Spinal cord (tissue), 10 donors: ENCODE measurements around the gene ARID5B. TPM values are rescaled to one million over a fixed set of nuclear protein-coding genes. Genes with fewer than 3 reads are reported as not detected.
A peak's percentile ranks its signal among the peaks of the same experiment; 100 is the strongest.

Source experiments
- DNase-seq, 6 donors: peaks; one replicate each; pipeline versions ENCODE4 v3.0.0 to v3.0.0-alpha.2; 2013 to 2015; ENCODE audit warnings: low spot score in 6 of 6, low read depth in 4 of 6
- H3K27ac ChIP-seq: one replicate; pipeline ENCODE4 v1.5.1; 2013; ENCODE audit warnings: low read depth, low read length, control low read depth
- H3K27me3 ChIP-seq: one replicate; pipeline ENCODE4 v1.6.1; 2013; ENCODE audit warnings: low read length; ENCODE audit not compliant: control insufficient read depth, insufficient read depth
- H3K36me3 ChIP-seq: one replicate; pipeline ENCODE4 v1.6.1; 2013; ENCODE audit warnings: low read length; ENCODE audit not compliant: control insufficient read depth, insufficient read depth
- H3K4me1 ChIP-seq: one replicate; pipeline ENCODE4 v1.6.1; 2013; ENCODE audit warnings: low read length; ENCODE audit not compliant: control insufficient read depth, insufficient read depth
- H3K4me3 ChIP-seq: one replicate; pipeline ENCODE4 v1.5.1; 2013; ENCODE audit warnings: low read depth, low read length, control low read depth
- H3K9me3 ChIP-seq: one replicate; pipeline ENCODE4 v1.6.1; 2013; ENCODE audit warnings: low read length; ENCODE audit not compliant: control insufficient read depth, insufficient read depth
- WGBS: methylation state at CpG from one replicate; pipeline ENCODE4 v1.1.5; 2013; ENCODE audit warnings: missing lambda C conversion rate; ENCODE audit not compliant: insufficient coverage; 5-methylcytosine and 5-hydroxymethylcytosine counted together
- polyA plus RNA-seq, 2 donors: library from polyadenylated mRNA; unstranded; fragments of 120-200 nt; gene quantifications; one replicate each; pipeline ENCODE4 v1.2.1, GENCODE V29; 2013; ENCODE audit not compliant: insufficient read length in 2 of 2
- total RNA-seq, 2 donors: library from RNA; depleted of rRNA in 1 of 2; stranded (reverse); fragments of 120-200 nt in 1 of 2; fragments of >200 nt in 1 of 2; gene quantifications; one replicate each; pipeline versions ENCODE4 v1.2.3 to v1.2.4, GENCODE V29; 2013 to 2014
- donor health status: healthy.

Gene ARID5B
- total and polyA plus RNA-seq, 4 donors, result 9.3 to 26.4 (median 18.4) TPM

DNA sequence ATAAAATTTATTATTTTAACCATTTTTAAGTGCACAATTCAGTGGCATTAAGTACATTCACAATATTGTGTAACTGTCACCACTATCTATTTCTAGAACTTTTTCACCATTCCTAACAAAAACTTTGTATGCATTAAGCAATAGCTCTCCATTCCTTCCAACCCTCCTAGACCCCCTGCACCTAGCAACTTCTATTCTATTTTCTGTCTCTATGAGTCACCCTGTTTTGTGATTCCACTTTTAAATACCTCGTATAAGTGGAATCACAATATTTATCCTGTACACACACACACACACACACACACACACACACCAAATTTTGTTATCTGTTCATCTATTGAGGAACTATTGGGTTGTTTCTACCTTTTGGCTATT is 89.2 kb downstream of the ARID5B start:
- no peaks in the 10 kb centered on the region for H3K4me1 ChIP-seq
- H3K4me3 ChIP-seq, result no peak overlapping the region
- no peaks in the 10 kb centered on the region for H3K9me3 ChIP-seq
- DNase-seq, result no peak
- no peak overlapping the region for H3K27ac ChIP-seq
- H3K36me3 ChIP-seq, result no peaks in the 10 kb centered on the region
- WGBS, result no CpG with 5 or more reads among the region's 1 CpG
- H3K27me3 ChIP-seq, result no peaks in the 10 kb centered on the region

- DNase-seq, result no peak
- no peak overlapping the region for H3K27ac ChIP-seq
- no peaks in the 10 kb centered on the region for H3K4me1 ChIP-seq
Measured at GRCh38 chr10:61991166-61991565, 89.7 kb downstream of the ARID5B start.

DNA sequence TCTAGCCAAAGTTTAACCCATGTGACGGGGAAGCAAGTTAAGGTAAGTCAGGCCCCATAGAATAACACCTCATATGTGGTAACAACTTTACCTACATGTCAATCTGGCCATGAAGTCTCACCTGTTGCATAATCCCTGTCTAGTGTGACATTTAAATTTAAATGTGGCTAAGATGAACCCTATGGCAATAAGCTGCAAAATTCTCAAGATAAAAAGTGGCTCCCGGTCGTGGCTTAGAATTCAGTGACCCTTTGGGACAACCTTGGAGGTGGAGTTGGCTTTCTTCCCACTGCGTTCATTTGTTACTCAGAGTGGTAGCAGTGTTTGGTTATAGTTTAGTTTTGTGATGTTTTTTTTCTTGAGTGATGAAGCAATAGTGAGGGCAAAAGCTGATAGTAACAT is 90.6 kb downstream of the ARID5B start:
- DNase-seq, result no peak
- Histone ChIP-seq H3K36me3 (no peaks in the 10 kb centered on the region), H3K9me3 (no peaks in the 10 kb centered on the region), H3K27me3 (no peaks in the 10 kb centered on the region), H3K27ac (peak overlapping the region; percentile 63), H3K4me3 (no peak overlapping the region), H3K4me1 (no peaks in the 10 kb centered on the region)
- WGBS, result 54% methylated on average over 2 of the region's 4 CpGs

More at GRCh38 chr10:61991166-61991565, 89.7 kb downstream of the ARID5B start:
- no peak overlapping the region for H3K4me3 ChIP-seq
- no peaks in the 10 kb centered on the region for H3K27me3 ChIP-seq
- H3K9me3 ChIP-seq, result no peaks in the 10 kb centered on the region
- no peaks in the 10 kb centered on the region for H3K36me3 ChIP-seq

- Histone ChIP-seq H3K4me1 (no peaks in the 10 kb centered on the region), H3K9me3 (no peaks in the 10 kb centered on the region), H3K27me3 (no peaks in the 10 kb centered on the region), H3K27ac (peak overlapping the region; percentile 63), H3K36me3 (no peaks in the 10 kb centered on the region), H3K4me3 (no peak overlapping the region)
- DNase-seq, result peak in 2 of 6 donors; percentile 41 to 79
- no CpG with 5 or more reads among the region's 7 CpGs for WGBS
Measured at GRCh38 chr10:61992671-61993668, 91.5 kb downstream of the ARID5B start.

DNA sequence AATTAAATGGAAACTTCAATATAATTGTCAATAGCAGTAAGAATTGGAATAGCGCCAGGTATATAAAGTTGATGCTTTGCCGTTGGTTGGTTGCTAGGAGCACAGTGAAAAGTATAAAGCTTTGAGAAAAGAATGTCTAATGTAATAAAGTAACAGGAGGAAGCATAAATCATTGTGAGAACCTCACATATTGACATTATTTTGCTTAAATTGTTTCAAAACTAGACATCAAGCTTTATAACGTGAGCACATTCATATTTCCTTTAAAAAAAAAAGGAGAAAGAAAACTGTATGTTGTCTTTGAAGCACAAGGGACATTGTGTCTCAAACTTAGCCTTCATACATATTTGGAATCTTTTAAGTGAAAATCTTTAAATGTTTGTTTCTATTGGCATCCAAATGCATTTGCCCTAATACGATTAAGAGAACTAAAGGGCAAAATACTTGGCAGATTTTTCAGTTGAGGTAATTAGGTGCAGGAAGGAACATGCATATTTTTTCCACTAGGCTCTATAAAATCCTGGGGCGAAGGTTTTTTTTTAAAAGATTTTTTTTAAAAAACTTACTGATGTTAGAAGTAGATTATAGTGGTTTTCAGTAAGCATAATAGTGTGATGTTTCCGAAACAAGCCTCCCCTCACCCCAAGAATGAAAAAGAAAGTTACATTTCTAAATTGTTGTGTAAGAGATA is 92.4 kb downstream of the ARID5B start:
- peak in 2 of 6 donors; percentile 32 to 64 for DNase-seq
- H3K4me3 ChIP-seq, result no peak overlapping the region
- no CpG with 5 or more reads among the region's 6 CpGs for WGBS

DNA sequence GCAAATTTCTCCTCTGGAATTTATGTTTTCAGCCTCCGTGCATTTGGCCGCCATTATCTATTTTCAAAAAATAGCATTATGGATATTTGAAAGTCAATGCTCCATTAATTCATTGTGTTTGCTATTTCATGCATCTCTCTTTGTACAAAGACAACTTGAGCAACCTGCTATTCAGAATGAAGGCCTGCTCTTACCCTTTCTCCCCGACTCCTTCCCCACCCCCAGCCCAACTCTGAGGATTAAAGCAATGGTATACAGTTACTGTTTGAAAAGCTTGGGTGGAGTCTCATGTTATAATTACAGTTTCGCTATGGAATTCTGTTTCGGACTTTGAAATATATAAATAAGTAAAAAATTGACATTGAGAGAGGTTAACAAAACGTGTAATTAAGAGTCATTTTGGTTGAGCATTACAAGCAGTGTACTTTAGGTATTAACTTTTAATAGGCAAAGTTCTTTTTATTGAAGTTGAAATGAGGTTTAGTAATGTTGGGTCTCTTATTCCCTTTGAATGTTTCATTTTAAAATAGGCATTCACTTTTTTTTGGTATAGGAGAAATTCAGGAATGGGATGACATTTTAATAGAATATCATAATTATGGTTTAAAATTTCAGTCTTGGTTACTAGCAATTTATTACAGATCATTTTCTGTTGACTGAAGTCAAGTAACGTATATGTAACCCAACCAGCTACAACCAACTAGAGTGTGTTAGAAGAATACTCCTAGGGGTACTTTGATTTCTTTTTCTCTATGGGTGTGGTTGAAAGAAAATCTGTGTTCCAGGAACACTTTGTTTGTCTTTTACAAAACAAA is 93.1 kb downstream of the ARID5B start:
- H3K27ac ChIP-seq, result no peak overlapping the region
- 80% methylated on average over 1 of the region's 7 CpGs for WGBS
- H3K4me3 ChIP-seq, result no peak overlapping the region
- DNase-seq, result no peak
- no peaks in the 10 kb centered on the region for H3K9me3 ChIP-seq
- no peaks in the 10 kb centered on the region for H3K27me3 ChIP-seq
- H3K4me1 ChIP-seq, result no peaks in the 10 kb centered on the region
- H3K36me3 ChIP-seq, result no peaks in the 10 kb centered on the region

More for the DNA sequence above, 92.4 kb downstream of the ARID5B start:
- H3K36me3 ChIP-seq, result no peaks in the 10 kb centered on the region
- H3K9me3 ChIP-seq, result no peaks in the 10 kb centered on the region
- H3K4me1 ChIP-seq, result no peaks in the 10 kb centered on the region
- H3K27me3 ChIP-seq, result no peaks in the 10 kb centered on the region
- peak overlapping the region; percentile 50 for H3K27ac ChIP-seq

DNA sequence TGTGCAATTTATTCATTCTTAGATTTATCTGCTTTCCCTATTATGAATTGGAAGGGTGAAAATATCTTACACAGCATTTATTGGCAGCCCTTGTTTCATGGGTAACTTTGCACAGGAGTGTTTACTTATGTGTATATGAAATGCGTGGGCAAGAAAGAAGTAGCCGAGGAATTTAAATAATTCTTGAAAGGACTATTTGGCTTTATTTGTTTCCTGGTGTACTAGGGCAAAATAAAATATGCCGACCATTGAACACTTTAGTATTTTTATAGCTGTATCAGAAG is 93.7 kb downstream of the ARID5B start:
- no CpG with 5 or more reads among the region's 3 CpGs for WGBS
- no peaks in the 10 kb centered on the region for H3K9me3 ChIP-seq
- no peaks in the 10 kb centered on the region for H3K36me3 ChIP-seq
- no peak for DNase-seq
- H3K27ac ChIP-seq, result no peak overlapping the region
- no peak overlapping the region for H3K4me3 ChIP-seq
- no peaks in the 10 kb centered on the region for H3K27me3 ChIP-seq
- no peaks in the 10 kb centered on the region for H3K4me1 ChIP-seq

DNA sequence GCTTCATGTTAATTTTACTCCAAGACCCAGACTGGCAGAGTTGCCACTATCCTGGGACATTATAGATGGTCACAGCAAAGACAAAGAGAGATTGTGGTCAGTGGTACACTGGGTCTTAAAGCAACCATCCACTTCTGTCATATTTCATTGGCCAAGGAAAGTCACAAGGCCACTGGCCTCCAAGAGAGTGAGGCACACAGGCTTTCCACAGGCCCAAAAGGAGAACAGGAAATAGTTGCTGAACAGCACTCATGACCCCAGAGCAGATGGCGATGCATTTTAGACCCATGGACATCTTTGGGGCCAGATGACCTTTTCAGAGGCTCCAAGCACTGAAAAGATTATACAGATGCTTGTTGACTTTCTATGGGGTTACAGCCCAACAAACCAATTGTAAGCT is 97.4 kb downstream of the ARID5B start:
- Histone ChIP-seq H3K27ac (no peak overlapping the region), H3K9me3 (no peaks in the 10 kb centered on the region), H3K4me3 (no peak overlapping the region), H3K27me3 (no peaks in the 10 kb centered on the region), H3K4me1 (no peaks in the 10 kb centered on the region), H3K36me3 (no peaks in the 10 kb centered on the region)
- no peak for DNase-seq
- WGBS, result 88% methylated on average over 1 of the region's 1 CpG

DNA sequence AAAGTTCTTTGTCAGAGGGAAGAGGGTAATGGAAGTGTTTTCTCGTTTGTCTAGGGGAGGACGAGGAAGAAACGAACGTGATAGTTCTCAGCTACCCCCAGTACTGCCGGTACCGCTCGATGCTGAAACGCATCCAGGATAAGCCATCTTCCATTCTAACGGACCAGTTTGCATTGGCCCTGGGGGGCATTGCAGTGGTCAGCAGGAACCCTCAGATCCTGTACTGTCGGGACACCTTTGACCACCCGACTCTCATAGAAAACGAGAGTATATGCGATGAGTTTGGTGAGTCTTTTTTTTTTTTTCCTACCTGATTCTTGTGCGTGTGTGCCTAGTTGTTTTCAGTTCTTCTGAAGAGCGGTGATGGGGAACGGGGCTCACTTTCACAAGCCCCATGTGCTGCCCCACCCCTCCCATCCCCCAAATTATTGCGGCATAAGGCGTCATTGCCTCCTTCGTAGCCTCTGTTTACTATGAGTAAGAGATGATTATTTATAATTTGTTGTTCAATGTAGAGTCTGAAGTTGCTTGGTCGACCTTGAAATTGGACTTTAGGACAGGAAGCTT is 98.6 kb downstream of the ARID5B start:
- no peak for DNase-seq
- H3K4me1 ChIP-seq, result no peaks in the 10 kb centered on the region
- 98% methylated on average over 12 of the region's 20 CpGs for WGBS
- H3K27me3 ChIP-seq, result no peaks in the 10 kb centered on the region
- H3K27ac ChIP-seq, result no peak overlapping the region
- no peaks in the 10 kb centered on the region for H3K9me3 ChIP-seq
- H3K4me3 ChIP-seq, result no peak overlapping the region
- H3K36me3 ChIP-seq, result no peaks in the 10 kb centered on the region
